GM19193 (cell line): ENCODE results near the gene FAM111B.

Experiments used
- POLR2A ChIP-seq: IDR thresholded peaks from 4 replicates; pipeline ENCODE4 v1.6.1; 2011; ENCODE audit not compliant: insufficient read depth, insufficient read length; ENCODE audit errors: extremely low read depth

The FAM111B gene

DNA sequence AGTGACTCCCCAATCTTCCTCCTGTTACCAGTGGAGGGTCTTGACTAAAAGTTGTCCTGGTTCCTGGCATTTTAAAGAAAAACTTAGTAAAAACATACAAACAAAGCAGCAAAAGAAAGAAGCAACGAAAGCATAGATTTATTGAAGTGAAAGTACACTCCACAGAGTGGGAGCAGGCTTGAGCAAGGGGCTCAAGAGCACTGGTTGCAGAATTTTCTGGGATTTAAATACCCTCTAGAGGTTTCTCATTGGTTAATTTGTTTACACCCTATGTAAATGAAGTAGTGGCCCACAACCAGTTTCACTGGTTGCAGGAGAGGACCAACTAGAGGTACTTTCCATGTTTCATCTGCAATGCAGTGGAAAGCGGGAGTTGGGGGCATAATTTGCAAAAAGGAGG lies 10.7 kb downstream of the FAM111B start:
- no peak for TF ChIP-seq POLR2A

DNA sequence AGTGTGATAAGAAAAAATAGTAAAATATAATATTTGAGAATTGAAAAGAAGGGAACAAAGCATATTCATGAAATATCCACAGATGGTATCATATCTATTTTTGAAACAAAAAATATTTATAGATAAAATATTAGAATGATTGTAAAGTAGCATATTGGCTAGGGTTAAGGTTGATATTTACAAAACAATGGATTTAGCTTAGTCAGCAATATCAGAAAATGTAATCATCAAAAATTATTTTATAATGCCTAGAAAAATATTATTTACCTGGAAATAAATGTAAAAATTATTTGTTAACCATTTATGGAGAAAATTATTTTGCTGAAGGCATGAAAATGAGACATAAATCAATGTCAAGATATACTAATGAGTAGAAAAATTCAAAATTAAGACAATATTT lies 12.8 kb downstream of the FAM111B start:
- no peak for TF ChIP-seq POLR2A

DNA sequence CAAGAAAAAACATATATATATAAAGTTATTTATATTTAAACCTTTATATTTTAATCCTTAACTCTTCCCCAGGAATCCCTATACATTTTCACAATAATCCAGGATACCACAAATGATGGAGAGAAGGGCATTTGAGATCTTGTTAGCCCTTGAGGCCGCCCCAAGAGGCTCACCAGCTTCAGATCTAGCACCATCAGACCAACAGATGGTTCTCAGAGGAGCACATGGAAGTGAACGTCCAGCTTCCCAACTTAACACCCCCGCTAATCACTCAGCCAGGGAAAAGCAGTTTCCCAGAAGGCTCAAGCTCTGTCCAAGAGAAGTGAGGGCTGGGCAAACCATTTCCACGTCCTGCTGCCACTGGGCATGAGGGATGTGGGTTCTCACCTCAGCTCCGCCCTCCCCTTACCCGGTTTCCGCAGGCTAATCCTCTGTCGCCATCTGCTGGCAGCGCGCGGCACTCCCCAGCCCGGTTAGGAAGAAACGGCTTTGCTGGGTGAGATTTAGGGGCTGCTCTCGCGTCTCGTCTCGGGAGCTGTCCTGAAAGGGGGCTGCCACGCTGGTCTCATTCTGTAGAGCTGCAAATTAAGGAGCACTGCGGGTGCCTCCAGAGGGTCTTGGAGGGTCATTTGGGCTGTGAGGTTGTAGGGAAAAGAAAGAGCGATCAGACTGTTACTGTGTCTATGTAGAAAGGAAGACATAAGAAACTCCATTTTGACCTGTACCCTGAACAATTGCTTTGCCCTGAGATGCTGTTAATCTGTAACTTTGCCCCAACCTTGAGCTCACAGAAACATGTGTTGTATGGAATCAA lies 28.8 kb downstream of the FAM111B start:
- TF ChIP-seq POLR2A: no peak

DNA sequence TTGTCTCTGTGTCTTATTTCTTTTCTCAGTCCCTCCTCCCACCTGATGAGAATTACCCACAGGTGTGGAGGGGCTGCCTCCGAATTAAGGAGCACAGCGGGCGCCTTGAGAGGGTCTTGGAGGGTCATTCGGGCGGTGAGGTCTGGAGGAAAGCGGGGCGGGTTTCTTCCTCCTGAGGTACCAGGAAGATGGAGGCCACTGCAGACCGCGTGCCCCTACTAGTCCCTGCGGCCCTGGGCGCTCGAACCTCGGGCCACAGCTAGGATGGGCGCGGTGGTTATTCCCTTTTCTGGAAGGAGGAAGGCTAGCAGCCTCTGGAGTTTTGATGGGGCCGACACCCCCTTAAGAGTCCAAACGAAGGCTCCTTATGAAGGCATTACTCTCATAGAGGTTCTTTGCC lies 30.2 kb downstream of the FAM111B start:
- TF ChIP-seq POLR2A: no peak

DNA sequence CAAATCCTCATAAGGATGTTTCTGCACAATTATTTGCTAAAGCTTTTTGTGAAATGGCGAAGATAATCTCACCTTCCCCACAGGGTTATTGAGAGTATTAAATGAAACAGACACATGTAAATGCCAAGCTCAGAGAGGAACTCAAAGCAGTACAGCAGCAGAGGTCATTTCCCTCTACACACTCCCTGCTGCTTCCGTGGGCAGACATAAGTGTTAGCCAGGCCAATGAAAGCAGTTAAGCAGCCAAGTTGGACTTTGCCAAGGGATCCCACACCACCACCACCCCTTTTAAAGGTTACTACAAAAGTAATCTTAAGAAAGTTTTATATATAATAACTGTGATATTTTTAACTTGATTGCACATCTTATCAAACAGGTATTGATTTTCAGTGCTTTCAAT lies 31.6 kb downstream of the FAM111B start:
- no peak for TF ChIP-seq POLR2A

DNA sequence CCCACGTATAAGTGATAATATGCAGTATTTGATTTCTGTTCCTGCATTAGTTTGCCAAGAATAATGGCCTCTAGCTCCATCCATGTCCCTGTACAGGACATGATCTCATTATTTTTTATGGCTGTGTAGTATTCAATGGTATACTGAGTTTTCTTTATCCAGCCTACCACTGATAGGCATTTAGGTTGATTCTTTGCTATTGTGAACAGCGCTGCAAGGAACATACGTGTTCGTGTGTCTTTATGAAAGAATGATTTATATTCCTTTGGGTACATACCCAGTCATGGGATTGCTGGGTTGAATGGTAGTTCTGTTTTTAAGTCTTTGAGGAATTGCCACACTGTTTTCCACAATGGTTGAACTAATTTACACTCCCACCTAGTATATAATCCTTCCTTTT lies 34.2 kb downstream of the FAM111B start:
- TF ChIP-seq POLR2A: no peak

DNA sequence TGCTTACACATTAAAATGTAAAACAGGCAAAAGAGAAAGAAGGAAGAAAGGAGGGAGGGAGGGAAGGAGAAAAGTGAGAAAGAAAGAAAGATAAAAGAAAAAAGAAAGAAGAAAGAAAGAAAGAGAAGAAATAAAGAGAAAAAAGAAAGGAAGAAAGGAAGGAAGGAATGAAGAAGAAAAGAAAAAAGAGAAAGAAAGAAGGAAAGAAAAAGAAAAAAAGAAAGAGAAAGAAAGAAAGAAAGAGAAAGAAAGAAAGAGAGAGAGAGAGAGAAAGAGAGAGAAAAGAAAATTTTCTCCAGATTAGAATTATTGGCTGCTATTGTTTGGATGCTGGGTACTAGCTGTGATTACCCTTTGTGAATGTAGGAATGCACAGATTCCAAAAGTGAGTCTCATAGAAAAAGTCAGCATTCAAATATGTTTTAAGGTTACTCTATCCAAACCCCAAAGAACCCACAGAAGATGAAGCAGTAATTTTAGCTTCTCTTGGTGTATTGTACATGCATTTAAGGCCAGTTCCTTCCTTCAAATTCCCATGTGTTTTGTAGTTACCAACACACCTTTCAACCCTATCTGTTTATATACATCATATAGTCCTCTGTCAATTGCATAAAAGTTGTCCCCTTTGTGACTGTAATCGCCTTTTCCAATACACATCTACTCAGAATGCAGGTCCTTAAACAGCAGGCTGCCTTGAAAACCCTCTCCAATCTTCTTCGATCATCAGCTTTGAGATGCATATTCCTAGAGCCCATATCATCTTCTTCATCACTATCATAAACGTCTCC lies 34.8 kb downstream of the FAM111B start:
- TF ChIP-seq POLR2A: no peak

DNA sequence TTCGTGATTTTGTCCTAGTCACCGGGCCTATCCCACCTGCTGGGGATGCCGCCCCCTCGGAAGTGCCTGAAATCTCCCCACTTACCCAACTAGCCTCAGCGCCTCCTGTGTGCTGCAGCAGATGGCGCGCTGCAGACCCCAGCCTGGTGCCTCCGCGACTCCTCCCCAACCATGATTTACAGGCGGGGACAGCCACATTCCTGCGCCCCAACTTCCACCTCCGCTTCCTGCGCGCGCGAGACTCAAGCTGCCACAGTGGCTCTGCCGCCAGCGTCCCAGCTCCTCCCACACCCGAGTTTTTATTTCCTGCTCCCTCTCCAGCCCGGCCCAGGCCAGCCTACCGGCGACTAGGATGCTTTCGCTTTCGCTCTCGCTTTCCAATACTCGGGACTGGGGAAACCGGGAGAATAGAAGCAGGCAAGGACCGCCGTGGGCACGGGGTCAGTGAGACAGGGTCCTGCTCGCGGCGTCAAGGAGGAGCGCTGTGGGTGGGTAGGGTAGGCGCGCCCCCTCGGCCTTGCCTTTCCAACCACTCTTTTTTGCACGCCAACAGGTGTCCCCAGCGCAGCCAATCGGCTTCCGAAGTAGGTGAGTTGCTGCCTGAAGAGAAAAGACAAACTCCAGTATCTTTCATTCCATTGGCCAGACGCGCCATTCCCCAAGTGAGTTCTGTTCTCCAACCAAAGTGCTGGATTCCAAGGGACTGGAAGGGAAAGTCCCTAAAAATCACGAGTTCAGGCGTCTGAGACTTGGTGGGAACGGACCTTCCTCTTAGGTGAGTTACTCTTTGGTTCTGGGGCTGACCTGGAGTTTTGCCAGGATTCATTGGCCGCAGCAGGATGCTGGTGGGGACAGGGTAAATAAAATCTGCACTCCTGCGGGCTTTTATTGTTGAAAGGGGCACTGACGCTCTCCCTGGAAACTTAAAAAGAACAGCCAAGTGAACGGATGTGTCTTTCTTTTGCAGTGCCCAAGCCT lies 35.8 kb downstream of the FAM111B start, which contains the start of gene FAM111A:
TSS of gene FAM111A (plus strand) at position 327 of the 978 bp plus-strand sequence. CDS start 6,017 bp downstream, outside the sequence.
- peak; percentile 65 for TF ChIP-seq POLR2A

DNA sequence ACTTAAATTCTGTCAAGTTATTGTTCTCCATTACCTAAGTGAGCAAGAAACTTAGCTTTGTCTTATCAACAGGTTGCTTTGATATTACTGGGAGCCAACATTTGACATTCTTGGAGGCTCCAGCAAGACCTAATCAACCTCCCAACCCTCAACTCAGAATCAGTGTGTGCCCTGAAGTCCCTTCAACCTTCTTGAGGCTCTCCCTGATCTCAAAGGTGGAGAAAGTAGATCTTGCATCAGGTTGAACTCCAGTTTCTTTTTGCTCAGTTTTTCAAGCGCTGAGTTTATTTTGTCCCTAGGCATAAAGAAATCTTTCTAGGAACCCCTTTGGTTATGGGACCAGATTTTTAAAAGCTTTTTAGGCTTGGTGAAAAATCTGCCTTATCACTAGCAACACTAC lies 37.1 kb downstream of the FAM111B start:
- TF ChIP-seq POLR2A: no peak

DNA sequence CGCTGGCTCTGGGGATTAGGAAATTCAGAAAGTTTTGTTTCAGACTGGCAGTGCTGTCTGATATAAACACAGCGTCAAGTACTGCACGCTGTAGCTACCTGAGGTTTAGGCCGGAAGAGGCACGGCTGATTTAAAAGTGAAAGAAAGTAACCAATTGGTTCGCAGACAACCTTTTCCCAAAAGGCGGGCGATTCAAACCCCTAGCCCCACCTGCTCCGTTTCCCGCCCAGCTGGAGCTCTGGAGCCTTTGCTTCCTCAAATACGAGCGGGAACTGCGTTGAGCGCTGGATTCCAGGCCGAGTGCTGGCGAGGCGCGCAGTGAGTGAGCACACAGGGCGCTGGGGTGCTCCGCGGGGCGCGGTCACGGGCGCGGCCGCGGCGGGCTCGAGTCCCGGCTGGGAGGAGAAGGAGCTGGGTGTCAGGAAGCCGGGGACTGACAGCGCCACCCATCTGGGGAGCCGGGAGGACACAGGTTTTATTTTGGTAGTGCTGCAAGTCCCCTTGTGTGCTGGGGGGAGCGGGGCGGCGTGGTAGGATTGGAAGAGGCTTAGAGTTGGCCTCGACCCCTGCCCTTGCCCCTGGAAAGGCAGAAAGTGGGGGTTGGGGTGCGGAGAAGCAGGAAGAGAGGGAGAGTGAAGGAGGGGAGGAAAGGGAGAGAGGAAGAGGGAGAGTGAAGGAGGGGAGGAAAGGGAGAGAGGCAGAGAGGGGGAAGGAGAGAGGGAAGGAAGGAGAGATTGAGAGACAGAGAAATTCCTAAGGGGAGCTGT lies 37.7 kb downstream of the FAM111B start:
- TF ChIP-seq POLR2A: peak; percentile 78

DNA sequence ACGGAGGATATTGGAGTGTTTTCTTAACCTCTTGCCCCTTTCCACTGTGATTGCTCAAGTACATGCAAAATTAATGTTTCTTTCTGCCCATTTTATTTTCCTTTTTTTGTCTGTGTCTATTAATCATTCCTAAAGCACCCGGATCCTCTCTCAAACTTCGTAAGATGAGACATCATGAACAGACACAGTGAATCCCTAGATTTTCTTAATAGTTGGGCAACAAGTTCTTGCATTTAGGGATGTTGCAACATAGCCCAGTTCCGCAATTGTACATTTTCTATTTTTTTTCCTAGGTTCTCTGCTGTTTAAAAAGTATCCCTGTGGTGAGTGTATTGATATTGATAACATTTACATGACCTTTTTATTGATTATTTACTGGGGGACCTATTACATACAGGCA lies 38.5 kb downstream of the FAM111B start:
- no peak for TF ChIP-seq POLR2A

DNA sequence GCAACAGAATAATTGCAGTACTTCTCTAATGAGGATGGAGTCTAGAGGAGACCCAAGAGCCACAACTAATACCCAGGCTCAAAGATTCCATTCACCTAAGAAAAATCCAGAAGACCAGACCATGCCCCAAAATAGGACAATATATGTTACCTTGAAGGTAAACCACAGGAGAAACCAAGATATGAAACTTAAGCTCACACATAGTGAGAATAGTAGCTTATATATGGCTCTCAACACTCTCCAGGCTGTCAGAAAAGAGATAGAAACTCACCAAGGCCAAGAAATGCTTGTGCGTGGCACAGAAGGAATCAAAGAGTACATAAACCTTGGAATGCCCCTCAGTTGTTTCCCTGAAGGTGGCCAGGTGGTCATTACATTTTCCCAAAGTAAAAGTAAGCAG lies 44.7 kb downstream of the FAM111B start:
- no peak for TF ChIP-seq POLR2A

DNA sequence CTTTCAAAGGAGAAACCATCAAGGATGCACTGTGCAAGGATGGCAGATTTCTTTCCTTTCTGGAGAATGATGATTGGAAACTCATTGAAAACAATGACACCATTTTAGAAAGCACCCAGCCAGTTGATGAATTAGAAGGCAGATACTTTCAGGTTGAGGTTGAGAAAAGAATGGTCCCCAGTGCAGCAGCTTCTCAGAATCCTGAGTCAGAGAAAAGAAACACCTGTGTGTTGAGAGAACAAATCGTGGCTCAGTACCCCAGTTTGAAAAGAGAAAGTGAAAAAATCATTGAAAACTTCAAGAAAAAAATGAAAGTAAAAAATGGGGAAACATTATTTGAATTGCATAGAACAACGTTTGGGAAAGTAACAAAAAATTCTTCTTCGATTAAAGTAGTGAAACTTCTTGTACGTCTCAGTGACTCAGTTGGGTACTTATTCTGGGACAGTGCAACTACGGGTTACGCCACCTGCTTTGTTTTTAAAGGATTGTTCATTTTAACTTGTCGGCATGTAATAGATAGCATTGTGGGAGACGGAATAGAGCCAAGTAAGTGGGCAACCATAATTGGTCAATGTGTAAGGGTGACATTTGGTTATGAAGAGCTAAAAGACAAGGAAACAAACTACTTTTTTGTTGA lies 45.4 kb downstream of the FAM111B start:
- no peak for TF ChIP-seq POLR2A

DNA sequence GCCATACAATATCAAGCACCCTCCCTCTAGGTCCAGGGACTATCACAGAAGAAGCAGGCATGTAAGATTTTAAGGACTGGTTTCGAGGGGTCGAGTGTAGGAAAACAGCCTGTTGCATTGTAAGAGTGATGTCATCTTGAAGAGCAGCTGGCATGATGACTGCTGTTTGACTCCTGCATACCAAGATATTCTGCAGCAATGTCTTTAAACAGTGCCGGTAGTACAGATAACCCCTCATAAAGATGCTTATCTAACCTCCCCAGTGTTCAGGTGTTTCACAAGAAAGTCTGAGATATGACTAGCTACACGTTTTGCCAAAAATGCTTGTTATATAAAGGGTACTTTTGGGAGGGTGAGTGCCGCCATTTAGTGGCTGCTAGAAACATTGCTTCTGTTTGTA lies 47.6 kb downstream of the FAM111B start:
- no peak for TF ChIP-seq POLR2A
